ENCODE measurements around the gene NDUFS6.

Gene NDUFS6

GRCh38 chr5:1765880-1766235 is 35.3 kb upstream of the NDUFS6 start:
- DNase-seq = no peak

- DNase-seq = no peak
Observed at GRCh38 chr5:1767524-1768282, 33.5 kb upstream of the NDUFS6 start.

GRCh38 chr5:1768283-1769000 is 32.8 kb upstream of the NDUFS6 start:
- no peak for DNase-seq

- DNase-seq = no peak
Observed at GRCh38 chr5:1769017-1769640, 32.1 kb upstream of the NDUFS6 start.

GRCh38 chr5:1769752-1770442 is 31.3 kb upstream of the NDUFS6 start:
- no peak for DNase-seq

GRCh38 chr5:1770443-1770802 is 30.8 kb upstream of the NDUFS6 start:
- no peak for DNase-seq

- DNase-seq = no peak
Observed at GRCh38 chr5:1771149-1772065, 29.8 kb upstream of the NDUFS6 start.

- no peak for DNase-seq
Observed at GRCh38 chr5:1772634-1773033, 28.6 kb upstream of the NDUFS6 start.

- DNase-seq = no peak
Observed at GRCh38 chr5:1776831-1777230, 24.4 kb upstream of the NDUFS6 start.

- no peak for DNase-seq
Observed at GRCh38 chr5:1777281-1778137, 23.7 kb upstream of the NDUFS6 start.

- DNase-seq = no peak
Observed at GRCh38 chr5:1778138-1779020, 22.8 kb upstream of the NDUFS6 start.

GRCh38 chr5:1779021-1779680 is 22.1 kb upstream of the NDUFS6 start:
- no peak for DNase-seq

GRCh38 chr5:1779782-1780613 is 21.2 kb upstream of the NDUFS6 start:
- no peak for DNase-seq

GRCh38 chr5:1780614-1780930 is 20.6 kb upstream of the NDUFS6 start:
- DNase-seq = no peak

- no peak for DNase-seq
Observed at GRCh38 chr5:1781107-1781506, 20.1 kb upstream of the NDUFS6 start.

GRCh38 chr5:1781726-1782384 is 19.4 kb upstream of the NDUFS6 start:
- no peak for DNase-seq

GRCh38 chr5:1782385-1783215 is 18.6 kb upstream of the NDUFS6 start:
- no peak for DNase-seq

- no peak for DNase-seq
Observed at GRCh38 chr5:1783216-1783554, 18.0 kb upstream of the NDUFS6 start.

All from NCI-H2029 treated with DMSO at 0.1 percent for 48 hours (cell line).